ENCODE measurements around the gene DNAH1. TPM values are rescaled to one million over a fixed set of nuclear protein-coding genes. Genes with fewer than 3 reads are reported as not detected.

The DNAH1 gene
- 3.0 and 5.6 TPM in 2 replicates for total RNA-seq

GRCh38 chr3:52315977-52316764 is at the start of gene DNAH1:
TSS of gene DNAH1 (plus strand) at chr3:52316319. CDS start at chr3:52322443, 6,124 bp downstream.

GRCh38 chr3:52278510-52279069 is 37.5 kb upstream of the DNAH1 start, which contains the start of gene WDR82:
TSS of gene WDR82 (minus strand) at chr3:52278649. CDS start at chr3:52278361, 288 bp downstream.

GRCh38 chr3:52444860-52445793 is 129.0 kb downstream of the DNAH1 start, which contains the start of gene SEMA3G:
TSS of gene SEMA3G (minus strand) at chr3:52445103. CDS start at chr3:52445027, 76 bp downstream.

Other genes starting within 250 kb of the DNAH1 start
- 1.5 and 5.7 TPM in 2 replicates for gene POC1A, start 161.9 kb upstream of the DNAH1 start, total RNA-seq
- gene ALAS1, start 118.2 kb upstream of the DNAH1 start, total RNA-seq = 46.3 and 53.3 TPM in 2 replicates
- gene TLR9, start 90.7 kb upstream of the DNAH1 start, total RNA-seq = under 0.01 TPM in 1 of 2 replicates, not detected in the other
- gene TWF2, start 77.2 kb upstream of the DNAH1 start, total RNA-seq = 91.8 and 107 TPM in 2 replicates
- 23.2 and 23.4 TPM in 2 replicates for gene PPM1M, start 70.6 kb upstream of the DNAH1 start, total RNA-seq
- gene WDR82, start 37.7 kb upstream of the DNAH1 start, total RNA-seq = 65.0 and 79.3 TPM in 2 replicates
- gene GLYCTK, start 28.5 kb upstream of the DNAH1 start, total RNA-seq = 5.6 and 6.2 TPM in 2 replicates
- 40.7 and 52.1 TPM in 2 replicates for gene BAP1, start 93.7 kb downstream of the DNAH1 start, total RNA-seq
- 2.4 and 3.6 TPM in 2 replicates for gene PHF7, start 94.3 kb downstream of the DNAH1 start, total RNA-seq
- gene SEMA3G, start 128.8 kb downstream of the DNAH1 start, total RNA-seq = 0.09 TPM in 1 of 2 replicates, not detected in the other
- 0.89 TPM in 1 of 2 replicates, not detected in the other for gene TNNC1, start 137.7 kb downstream of the DNAH1 start, total RNA-seq
- gene NISCH, start 139.3 kb downstream of the DNAH1 start, total RNA-seq = 102 and 113 TPM in 2 replicates
- 1.1 and 1.2 TPM in 2 replicates for gene STAB1, start 179.0 kb downstream of the DNAH1 start, total RNA-seq
- 227 and 292 TPM in 2 replicates for gene NT5DC2, start 217.5 kb downstream of the DNAH1 start, total RNA-seq
- gene UQCC5, start 220.3 kb downstream of the DNAH1 start, total RNA-seq = 2.3 and 3.0 TPM in 2 replicates

All from smooth muscle cell of the umbilical artery (primary cell).